Spleen (tissue), 11 donors: ENCODE measurements around the gene FBXO3. TPM values are rescaled to one million over a fixed set of nuclear protein-coding genes. Genes with fewer than 3 reads are reported as not detected.

Source experiments
- DNase-seq: peaks from one replicate; pipeline ENCODE4 v3.0.0-alpha.2; 2020
- H3K27ac ChIP-seq, 8 donors: fragments of 200-600 bp; sonication (generic) in 7 of 8; 1 replicate in 4 of 8; 2 replicates in 4 of 8; pipeline versions ENCODE4 v1.5.0 to v1.8.0; 2016 to 2021; ENCODE audit warnings: inconsistent platforms in 4 of 8, mild to moderate bottlenecking in 4 of 8, moderate library complexity in 1 of 8
- H3K27me3 ChIP-seq, 7 donors: fragments of 200-600 bp; sonication (generic) in 6 of 7; replicated peaks in 1 of 7; 1 replicate in 4 of 7; 2 replicates in 3 of 7; pipeline versions ENCODE4 v1.5.0 to v1.8.0; 2016 to 2021; ENCODE audit warnings: inconsistent platforms in 3 of 7, mild to moderate bottlenecking in 1 of 7
- H3K36me3 ChIP-seq, 6 donors: fragments of 200-600 bp; sonication (generic) in 5 of 6; 1 replicate in 4 of 6; 2 replicates in 2 of 6; pipeline versions ENCODE4 v1.5.0 to v1.8.0; 2016 to 2021; ENCODE audit warnings: inconsistent platforms in 2 of 6
- H3K4me1 ChIP-seq, 6 donors: fragments of 200-600 bp; sonication (generic) in 5 of 6; 1 replicate in 3 of 6; 2 replicates in 3 of 6; pipeline versions ENCODE4 v1.5.0 to v1.8.0; 2016 to 2021; ENCODE audit warnings: inconsistent platforms in 3 of 6
- H3K4me3 ChIP-seq, 8 donors: fragments of 200-600 bp; sonication (generic) in 7 of 8; 1 replicate in 4 of 8; 2 replicates in 4 of 8; pipeline versions ENCODE4 v1.5.0 to v1.8.0; 2016 to 2021; ENCODE audit warnings: inconsistent platforms in 4 of 8, mild to moderate bottlenecking in 4 of 8, moderate library complexity in 2 of 8
- H3K9me3 ChIP-seq, 8 donors: fragments of 200-600 bp; sonication (generic) in 7 of 8; 1 replicate in 4 of 8; 2 replicates in 4 of 8; pipeline versions ENCODE4 v1.5.0 to v1.8.0; 2016 to 2021; ENCODE audit warnings: inconsistent platforms in 4 of 8
- POLR2A ChIP-seq, 3 donors: fragments of 450-650 bp; IDR thresholded peaks; one replicate each; pipeline ENCODE4 v1.5.1; 2017; ENCODE audit warnings: antibody characterized with exemption in 3 of 3, mild to moderate bottlenecking in 1 of 3
- POLR2AphosphoS5 ChIP-seq, 3 donors: sonication (generic); formaldehyde crosslinking; IDR thresholded peaks; one replicate each; pipeline ENCODE4 v1.5.1; 2017; ENCODE audit warnings: antibody characterized with exemption in 3 of 3
- WGBS, 5 donors: extraction: QIAGEN DNeasy Blood & Tissue Kit in 3 of 5; methylation state at CpG; one replicate each; pipeline versions ENCODE4 v1.1.5 to v1.1.7; 2013 to 2018; 5-methylcytosine and 5-hydroxymethylcytosine counted together
- intact Hi-C: fragments of 100-400 bp; cut with DNase I; formaldehyde crosslinking; loops from one replicate; pipeline ENCODE4 v1.15.0; 2023; ENCODE audit warnings: low total_unique reads
- polyA plus RNA-seq, 3 donors: library from polyadenylated mRNA; stranded (reverse); fragments of 200-250 nt; gene quantifications; one replicate each; pipeline ENCODE4 v1.2.1, GENCODE V29; 2013
- total RNA-seq, 7 donors: library from RNA; depleted of rRNA in 3 of 7; stranded (reverse); fragments of >200 nt in 3 of 7; fragmentation: NEBNext Ultra II Directional in 4 of 7; extraction: Animal tissue kit (Norgen Biotek cat#: 25700) in 4 of 7; gene quantifications; one replicate each; pipeline versions ENCODE4 v1.1.0 to v1.2.1, GENCODE V29; 2016 to 2021
- TF ChIP-seq, protein P1 (sequence below), 11 experiments: fragments of 200-600 bp in 7 of 11; fragments of 450-650 bp in 4 of 11; sonication (generic) in 4 of 11; IDR thresholded peaks in 8 of 11; conservative IDR thresholded peaks in 3 of 11; 1 replicate in 7 of 11; 2 replicates in 4 of 11; pipeline versions ENCODE4 v1.4.0 to v1.8.0; 2016 to 2021; ENCODE audit warnings: antibody characterized with exemption in 11 of 11, inconsistent platforms in 4 of 11, mild to moderate bottlenecking in 1 of 11
- donor health status: healthy with polysubstance abuse.
- donor health status: DM: no; HTN: no; CAD: no; lungs with moderate emphysema.
- donor health status: DM: no; HTN: no; CAD: no.
- donor health status: Bipolar disorder and iron deficiency.
- donor health status: healthy.
- donor health status: DM: no; HTN: no; CAD: no.
- donor health status: DM: yes; HTN: yes; CAD: no.

The FBXO3 gene
- total and polyA plus RNA-seq, 10 donors = 15.6 to 58.3 (median 31.2) TPM

DNA sequence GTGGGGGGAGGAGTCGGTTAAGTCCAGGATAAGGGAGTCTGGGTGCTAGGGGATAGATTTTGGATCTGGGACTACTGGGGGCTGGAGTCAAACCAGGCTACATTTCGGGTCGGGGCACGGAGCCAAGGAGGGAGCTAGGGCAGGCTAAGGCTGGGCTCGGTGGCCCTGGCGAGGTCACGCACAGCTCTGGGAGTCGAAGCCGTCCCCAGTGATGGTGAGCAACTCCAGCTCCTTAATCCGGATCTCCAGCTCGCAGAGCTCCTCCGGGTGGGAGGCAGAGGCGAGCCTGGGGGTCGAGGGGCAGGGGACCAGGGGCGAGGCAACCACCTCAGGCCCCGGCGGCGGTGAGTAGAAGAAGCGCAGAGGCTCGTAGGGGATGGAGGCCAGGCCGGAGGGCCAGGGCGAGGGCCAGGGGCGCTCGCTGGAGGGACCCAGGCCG is 74.2 kb downstream of the FBXO3 start:
- Histone ChIP-seq H3K27ac (peak overlapping the region in 7 of 8 donors; percentile 55 to 88 (median 81)), H3K9me3 (no peaks in the 10 kb centered on the region), H3K4me3 (peak overlapping the region; percentile 44 to 84 (median 68)), H3K4me1 (peaks cover 8 to 47% (median 23%) of the 10 kb centered on the region in 6 donors), H3K27me3 (peaks cover 0 to 6% (median 0%) of the 10 kb centered on the region in 7 donors), H3K36me3 (peaks cover 0 to 3% (median 0%) of the 10 kb centered on the region in 6 donors)
- 24 to 51% (median 33%) methylated on average over 11 to 25 of the region's 25 CpGs for WGBS, 5 donors
- no peak for TF ChIP-seq POLR2AphosphoS5 (IDR thresholded peaks at IDR 0.05)
- no peak for TF ChIP-seq POLR2A (IDR thresholded peaks at IDR 0.05)
- TF ChIP-seq, protein P1, sequence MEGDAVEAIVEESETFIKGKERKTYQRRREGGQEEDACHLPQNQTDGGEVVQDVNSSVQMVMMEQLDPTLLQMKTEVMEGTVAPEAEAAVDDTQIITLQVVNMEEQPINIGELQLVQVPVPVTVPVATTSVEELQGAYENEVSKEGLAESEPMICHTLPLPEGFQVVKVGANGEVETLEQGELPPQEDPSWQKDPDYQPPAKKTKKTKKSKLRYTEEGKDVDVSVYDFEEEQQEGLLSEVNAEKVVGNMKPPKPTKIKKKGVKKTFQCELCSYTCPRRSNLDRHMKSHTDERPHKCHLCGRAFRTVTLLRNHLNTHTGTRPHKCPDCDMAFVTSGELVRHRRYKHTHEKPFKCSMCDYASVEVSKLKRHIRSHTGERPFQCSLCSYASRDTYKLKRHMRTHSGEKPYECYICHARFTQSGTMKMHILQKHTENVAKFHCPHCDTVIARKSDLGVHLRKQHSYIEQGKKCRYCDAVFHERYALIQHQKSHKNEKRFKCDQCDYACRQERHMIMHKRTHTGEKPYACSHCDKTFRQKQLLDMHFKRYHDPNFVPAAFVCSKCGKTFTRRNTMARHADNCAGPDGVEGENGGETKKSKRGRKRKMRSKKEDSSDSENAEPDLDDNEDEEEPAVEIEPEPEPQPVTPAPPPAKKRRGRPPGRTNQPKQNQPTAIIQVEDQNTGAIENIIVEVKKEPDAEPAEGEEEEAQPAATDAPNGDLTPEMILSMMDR (IDR thresholded peaks at IDR 0.05 in 8 of 11, conservative IDR thresholded peaks at IDR 0.05 in 3 of 11) = no peak
- intact Hi-C loops = no loop called here
- DNase-seq = no peak

DNA sequence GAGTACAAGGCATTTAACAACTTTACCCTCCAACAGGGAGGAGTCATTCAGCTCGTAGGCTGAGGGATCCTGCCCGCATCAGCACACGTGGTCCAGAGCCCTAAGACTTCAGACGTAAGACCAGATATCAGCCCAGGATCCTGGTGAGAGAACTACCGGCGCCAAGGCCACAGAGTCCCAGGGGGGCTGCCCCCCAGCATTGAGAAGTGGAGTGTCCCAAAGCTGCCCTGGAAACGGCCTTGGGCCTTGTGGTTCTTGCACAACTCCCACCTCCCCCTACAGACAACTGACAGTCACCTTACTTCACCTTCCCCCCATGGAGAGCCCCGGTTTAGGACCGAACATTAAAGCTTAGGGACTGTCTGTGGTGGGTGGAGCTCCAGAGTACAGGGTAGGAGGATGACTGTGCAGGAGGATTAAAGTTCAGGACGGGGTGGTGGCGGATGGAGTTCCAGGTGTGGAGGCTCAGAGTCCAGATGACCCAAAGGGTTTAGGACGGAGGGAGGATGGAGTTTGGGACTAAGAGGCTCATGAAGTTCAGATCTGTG is 74.7 kb downstream of the FBXO3 start:
- WGBS, 5 donors = 46 to 76% (median 57%) methylated on average over 11 to 12 of the region's 12 CpGs
- H3K27ac ChIP-seq = peak overlapping the region in 3 of 8 donors; percentile 81 to 88 (median 87)
- H3K4me3 ChIP-seq = peak overlapping the region in 2 of 8 donors; percentile 68 to 84
- intact Hi-C loops = no loop called here
- DNase-seq = no peak
- H3K36me3 ChIP-seq = no peaks in the 10 kb centered on the region
- peaks cover 0 to 6% (median 0%) of the 10 kb centered on the region in 7 donors for H3K27me3 ChIP-seq
- TF ChIP-seq POLR2A (IDR thresholded peaks at IDR 0.05) (no peak), POLR2AphosphoS5 (IDR thresholded peaks at IDR 0.05) (no peak)
- TF ChIP-seq, protein P1 (IDR thresholded peaks at IDR 0.05 in 8 of 11, conservative IDR thresholded peaks at IDR 0.05 in 3 of 11) = no peak
- peaks cover 8 to 47% (median 23%) of the 10 kb centered on the region in 6 donors for H3K4me1 ChIP-seq
- H3K9me3 ChIP-seq = no peaks in the 10 kb centered on the region

- no peak for DNase-seq
- Histone ChIP-seq H3K36me3 (no peaks in the 10 kb centered on the region), H3K27me3 (peaks cover 0 to 6% (median 0%) of the 10 kb centered on the region in 7 donors), H3K9me3 (no peaks in the 10 kb centered on the region), H3K4me1 (peaks cover 8 to 45% (median 23%) of the 10 kb centered on the region in 6 donors), H3K4me3 (no peak overlapping the region), H3K27ac (no peak overlapping the region)
- intact Hi-C loops = no loop called here
- TF ChIP-seq POLR2A (IDR thresholded peaks at IDR 0.05) (no peak), POLR2AphosphoS5 (IDR thresholded peaks at IDR 0.05) (no peak)
- TF ChIP-seq, protein P1 (IDR thresholded peaks at IDR 0.05 in 8 of 11, conservative IDR thresholded peaks at IDR 0.05 in 3 of 11) = no peak
- WGBS, 5 donors = 58 to 90% (median 67%) methylated on average over 5 of the region's 5 CpGs
Measured at GRCh38 chr11:33698921-33699320, 75.4 kb downstream of the FBXO3 start.

- no peak for DNase-seq
- H3K27ac ChIP-seq = no peak overlapping the region
- TF ChIP-seq, protein P1 (IDR thresholded peaks at IDR 0.05 in 8 of 11, conservative IDR thresholded peaks at IDR 0.05 in 3 of 11) = no peak
- TF ChIP-seq POLR2AphosphoS5 (IDR thresholded peaks at IDR 0.05) (no peak), POLR2A (IDR thresholded peaks at IDR 0.05) (no peak)
- intact Hi-C loops = no loop called here
- WGBS, 5 donors = 81 to 91% (median 84%) methylated on average over 3 of the region's 3 CpGs
- H3K36me3 ChIP-seq = no peaks in the 10 kb centered on the region
- peaks cover 0 to 6% (median 0%) of the 10 kb centered on the region in 7 donors for H3K27me3 ChIP-seq
- peaks cover 8 to 38% (median 23%) of the 10 kb centered on the region in 6 donors for H3K4me1 ChIP-seq
- H3K9me3 ChIP-seq = no peaks in the 10 kb centered on the region
- H3K4me3 ChIP-seq = no peak overlapping the region
Measured at GRCh38 chr11:33697997-33698396, 76.3 kb downstream of the FBXO3 start.
